ENCODE measurements around the gene ZNF678. TPM values are rescaled to one million over a fixed set of nuclear protein-coding genes. Genes with fewer than 3 reads are reported as not detected.

Gene ZNF678
- total and polyA plus RNA-seq, 9 of the 15 experiments (the other 6 are each of a cell fraction or from before 2014, with no cell fraction given): 3.0 to 16.8 (median 8.0) TPM

DNA sequence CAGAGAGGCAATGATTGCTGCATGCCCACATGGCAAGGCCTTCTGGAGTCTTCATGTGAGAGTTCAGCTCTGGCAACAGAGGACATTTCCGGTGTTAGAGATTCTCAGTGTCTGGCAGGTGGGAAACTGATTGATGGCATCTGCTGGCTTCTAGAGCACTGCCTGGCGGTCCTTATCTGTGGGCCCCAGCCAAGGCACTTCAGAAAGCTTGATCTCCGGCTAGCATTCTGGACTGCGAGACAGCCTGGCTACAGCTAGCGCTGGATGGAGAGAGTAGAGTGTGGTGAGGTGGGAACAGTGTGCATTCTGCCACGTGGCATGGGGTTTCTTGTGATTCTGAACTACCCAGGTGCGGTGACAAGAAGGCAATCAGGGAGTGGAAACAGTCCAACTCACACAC, 9.4 kb downstream of the ZNF678 start (continued):
- no peak for TF ChIP-seq U2AF2 (optimal IDR thresholded peaks at IDR 0.05; ENCODE audit: low read depth, low read length)
- no peak for TF ChIP-seq ZNF232 (CRISPR knock-in tag; IDR thresholded peaks at IDR 0.05)
- TF ChIP-seq ESRRA (IDR thresholded peaks at IDR 0.05; ENCODE audit: borderline replicate concordance, low read depth): no peak
- TF ChIP-seq XRCC5 (IDR thresholded peaks at IDR 0.05; ENCODE audit: low read depth, low read length): no peak
- peak; percentile 91 for TF ChIP-seq SMAD4 (CRISPR knock-in tag; conservative IDR thresholded peaks at IDR 0.05)
- TF ChIP-seq FIP1L1 (IDR thresholded peaks at IDR 0.05; ENCODE audit: low read depth, low read length, poor library complexity, severe bottlenecking): no peak
- TF ChIP-seq ZNF175 (CRISPR knock-in tag; IDR thresholded peaks at IDR 0.05; ENCODE audit: low read depth): no peak
- TF ChIP-seq MYNN (IDR thresholded peaks at IDR 0.05): no peak
- no peak for TF ChIP-seq MYNN (CRISPR knock-in tag; IDR thresholded peaks at IDR 0.05)
- no peak for TF ChIP-seq NRF1 (conservative IDR thresholded peaks at IDR 0.05 in 1 of 2, IDR thresholded peaks at IDR 0.05 in 1 of 2)
- TF ChIP-seq PTRF (tag; IDR thresholded peaks at IDR 0.05): no peak
- TF ChIP-seq SMARCA5 (IDR thresholded peaks at IDR 0.05): no peak
- TF ChIP-seq, protein P1, sequence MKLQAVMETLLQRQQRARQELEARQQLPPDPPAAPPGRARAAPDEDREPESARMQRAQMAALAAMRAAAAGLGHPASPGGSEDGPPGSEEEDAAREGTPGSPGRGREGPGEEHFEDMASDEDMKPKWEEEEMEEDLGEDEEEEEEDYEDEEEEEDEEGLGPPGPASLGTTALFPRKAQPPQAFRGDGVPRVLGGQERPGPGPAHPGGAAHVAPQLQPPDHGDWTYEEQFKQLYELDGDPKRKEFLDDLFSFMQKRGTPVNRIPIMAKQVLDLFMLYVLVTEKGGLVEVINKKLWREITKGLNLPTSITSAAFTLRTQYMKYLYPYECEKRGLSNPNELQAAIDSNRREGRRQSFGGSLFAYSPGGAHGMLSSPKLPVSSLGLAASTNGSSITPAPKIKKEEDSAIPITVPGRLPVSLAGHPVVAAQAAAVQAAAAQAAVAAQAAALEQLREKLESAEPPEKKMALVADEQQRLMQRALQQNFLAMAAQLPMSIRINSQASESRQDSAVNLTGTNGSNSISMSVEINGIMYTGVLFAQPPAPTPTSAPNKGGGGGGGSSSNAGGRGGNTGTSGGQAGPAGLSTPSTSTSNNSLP (IDR thresholded peaks at IDR 0.05; ENCODE audit: borderline replicate concordance, low read depth, low read length): no peak
- TF ChIP-seq SP2 (IDR thresholded peaks at IDR 0.05; ENCODE audit: extremely low read depth, low read depth, low read length, poor library complexity, severe bottlenecking): no peak
- peak; percentile 83 for TF ChIP-seq NFIC (IDR thresholded peaks at IDR 0.05)
- 0 out of 2 replicates have a peak, but pooled peaks have one; percentile 15 for TF ChIP-seq LCOR (CRISPR knock-in tag; IDR thresholded peaks at IDR 0.05)
- TF ChIP-seq NR4A1 (CRISPR knock-in tag; IDR thresholded peaks at IDR 0.05): no peak
- TF ChIP-seq NR4A1 (tag; IDR thresholded peaks at IDR 0.05): no peak
- no peak for TF ChIP-seq ERF (CRISPR knock-in tag; IDR thresholded peaks at IDR 0.05)
- no peak for TF ChIP-seq ZNF76 (CRISPR knock-in tag; IDR thresholded peaks at IDR 0.05; ENCODE audit: borderline replicate concordance)
- TF ChIP-seq GTF2B (IDR thresholded peaks at IDR 0.05; ENCODE audit: extremely low read depth, insufficient read length): no peak
- no peak for TF ChIP-seq MXD1 (CRISPR knock-in tag; IDR thresholded peaks at IDR 0.05; ENCODE audit: borderline replicate concordance, poor library complexity, severe bottlenecking)
- TF ChIP-seq ZMIZ1 (IDR thresholded peaks at IDR 0.05; ENCODE audit: low read depth in 2 of 2, low read length in 2 of 2): no peak
- 0 out of 2 replicates have a peak, but pooled peaks have one; percentile 21 for TF ChIP-seq SOX6 (IDR thresholded peaks at IDR 0.05)
- TF ChIP-seq CBFA2T3 (IDR thresholded peaks at IDR 0.05): peak; percentile 95

Data from K562 (cell line).